OCI-LY3 (cell line): ENCODE data around the gene POU2AF1.

Experiments used
- EZH2phosphoT487 ChIP-seq: fragments of 200-600 bp; shearing (Covaris generic); IDR thresholded peaks from 2 replicates; pipeline ENCODE4 v1.6.1; 2018; ENCODE audit warnings: antibody characterized with exemption, mixed run types, low read depth
- TF ChIP-seq, protein P1 (sequence below): fragments of 200-600, 300-600 bp; sonication (generic); IDR thresholded peaks from 2 replicates; pipeline ENCODE4 v1.5.1; 2014; ENCODE audit warnings: antibody characterized with exemption, low read length, low read depth

DNA sequence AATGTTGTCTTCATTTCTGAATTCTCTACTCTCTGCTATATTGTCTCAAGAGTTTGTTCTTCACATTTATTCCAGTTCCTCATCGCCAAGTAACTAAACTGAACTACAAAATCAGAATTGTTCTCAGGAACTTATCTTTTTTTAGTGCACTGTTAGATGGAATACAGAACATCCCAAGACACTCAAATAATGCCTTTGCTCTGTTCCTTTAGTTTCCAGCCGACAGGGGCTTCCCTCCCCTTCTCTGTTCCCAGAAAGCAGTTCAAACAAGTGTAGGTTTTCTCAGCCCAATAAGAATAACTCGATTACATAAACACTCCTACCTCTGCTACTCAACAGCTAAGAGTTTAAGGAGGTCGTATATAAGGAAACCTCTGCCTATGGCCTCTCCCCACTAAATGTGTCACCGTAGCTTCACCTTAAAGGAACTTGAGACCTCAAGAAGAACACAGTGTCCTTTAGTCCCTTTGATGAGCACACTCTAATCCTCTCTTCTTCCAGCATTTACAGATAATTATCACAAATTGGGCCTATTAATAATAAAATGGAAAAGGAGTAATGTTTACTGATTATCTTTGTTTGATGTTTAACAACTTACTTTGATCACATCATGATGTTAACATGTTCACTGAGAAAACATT lies 73.8 kb downstream of the POU2AF1 start:
- no peak for TF ChIP-seq EZH2phosphoT487
- TF ChIP-seq, protein P1, sequence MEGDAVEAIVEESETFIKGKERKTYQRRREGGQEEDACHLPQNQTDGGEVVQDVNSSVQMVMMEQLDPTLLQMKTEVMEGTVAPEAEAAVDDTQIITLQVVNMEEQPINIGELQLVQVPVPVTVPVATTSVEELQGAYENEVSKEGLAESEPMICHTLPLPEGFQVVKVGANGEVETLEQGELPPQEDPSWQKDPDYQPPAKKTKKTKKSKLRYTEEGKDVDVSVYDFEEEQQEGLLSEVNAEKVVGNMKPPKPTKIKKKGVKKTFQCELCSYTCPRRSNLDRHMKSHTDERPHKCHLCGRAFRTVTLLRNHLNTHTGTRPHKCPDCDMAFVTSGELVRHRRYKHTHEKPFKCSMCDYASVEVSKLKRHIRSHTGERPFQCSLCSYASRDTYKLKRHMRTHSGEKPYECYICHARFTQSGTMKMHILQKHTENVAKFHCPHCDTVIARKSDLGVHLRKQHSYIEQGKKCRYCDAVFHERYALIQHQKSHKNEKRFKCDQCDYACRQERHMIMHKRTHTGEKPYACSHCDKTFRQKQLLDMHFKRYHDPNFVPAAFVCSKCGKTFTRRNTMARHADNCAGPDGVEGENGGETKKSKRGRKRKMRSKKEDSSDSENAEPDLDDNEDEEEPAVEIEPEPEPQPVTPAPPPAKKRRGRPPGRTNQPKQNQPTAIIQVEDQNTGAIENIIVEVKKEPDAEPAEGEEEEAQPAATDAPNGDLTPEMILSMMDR = no peak
